GM21576 (cell line): Measurements from ENCODE around the gene NFKBIL1.
A peak's percentile ranks its signal among the peaks of the same experiment; 100 is the strongest.

ENCODE experiments used
- ATAC-seq: cut with Tn5 transposase; IDR thresholded peaks from one replicate; pipeline ENCODE4 v1.9.1; 2021; ENCODE audit warnings: mild to moderate bottlenecking, moderate library complexity; ENCODE audit not compliant: unreplicated experiment

Gene NFKBIL1

GRCh38 chr6:31559958-31560696 is 12.7 kb downstream of the NFKBIL1 start:
- peak; percentile 51 for ATAC-seq

- peak; percentile 6 for ATAC-seq
Observed at GRCh38 chr6:31560697-31561058, 13.3 kb downstream of the NFKBIL1 start.

DNA sequence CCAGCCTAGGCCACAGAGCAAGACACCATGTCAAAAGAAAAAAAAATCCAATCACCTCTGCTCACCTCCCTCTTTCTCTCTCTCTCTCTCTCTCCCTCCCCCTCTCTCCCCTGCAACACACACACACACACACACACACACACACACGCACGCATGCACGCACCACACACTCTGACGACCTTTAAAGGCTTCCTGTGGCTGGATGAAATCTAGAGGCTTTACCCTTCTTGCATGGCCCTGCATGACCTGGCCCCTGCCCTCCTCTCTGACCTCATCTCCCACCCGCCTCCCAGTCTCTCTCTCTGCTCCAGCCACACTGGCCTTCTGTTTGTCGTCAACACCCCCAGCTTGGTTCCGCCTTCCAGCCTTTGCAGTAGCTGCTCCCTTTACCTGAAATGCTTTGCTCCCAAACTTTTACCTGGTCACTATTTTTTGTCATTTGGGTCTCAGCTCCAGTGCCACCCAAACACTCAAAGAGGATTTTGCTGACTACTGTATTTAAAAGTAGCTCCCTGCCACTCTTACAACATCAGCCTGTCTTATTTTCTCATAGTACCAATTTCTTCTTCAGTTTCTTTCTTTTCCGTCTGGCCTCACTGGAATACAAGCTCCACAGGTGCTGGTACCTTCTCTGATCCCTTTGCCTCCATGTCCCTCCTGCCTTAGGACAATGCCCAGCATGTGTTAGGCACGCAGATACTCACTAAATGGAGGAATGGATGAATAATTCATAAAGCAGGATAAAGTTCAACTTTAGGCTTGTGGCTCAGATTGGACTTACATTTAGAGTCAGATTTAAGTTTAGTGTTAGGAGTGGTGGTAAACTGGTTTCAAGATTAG is 20.3 kb downstream of the NFKBIL1 start:
- no peak for ATAC-seq

DNA sequence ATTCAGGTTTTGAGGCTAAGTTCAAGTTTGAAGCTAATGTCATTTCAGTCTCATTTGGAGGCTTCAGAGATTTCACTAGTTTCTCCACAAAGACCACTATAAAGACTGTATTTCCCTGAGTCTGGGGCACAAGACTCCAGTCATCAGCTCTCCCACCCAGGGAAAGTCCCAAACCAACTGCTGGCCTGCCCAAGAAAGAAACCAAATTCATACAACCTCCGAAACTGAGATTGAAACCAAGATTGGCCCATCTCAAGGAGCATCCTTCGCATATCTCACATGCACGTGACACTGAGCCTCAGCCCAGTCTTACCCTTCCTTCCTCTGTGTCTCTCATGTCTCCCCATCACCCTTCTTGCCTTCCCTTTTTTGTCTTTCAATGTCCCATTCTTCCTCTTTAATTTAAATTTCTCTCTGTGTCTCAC is 21.1 kb downstream of the NFKBIL1 start:
- peak; percentile 68 for ATAC-seq

GRCh38 chr6:31569861-31570536 is 22.6 kb downstream of the NFKBIL1 start:
- no peak for ATAC-seq

GRCh38 chr6:31572041-31572911 is 24.9 kb downstream of the NFKBIL1 start, which contains the start of gene LTA:
LTA (plus strand) TSS chr6:31572289; CDS start chr6:31572743, 454 bp downstream.
- no peak for ATAC-seq

DNA sequence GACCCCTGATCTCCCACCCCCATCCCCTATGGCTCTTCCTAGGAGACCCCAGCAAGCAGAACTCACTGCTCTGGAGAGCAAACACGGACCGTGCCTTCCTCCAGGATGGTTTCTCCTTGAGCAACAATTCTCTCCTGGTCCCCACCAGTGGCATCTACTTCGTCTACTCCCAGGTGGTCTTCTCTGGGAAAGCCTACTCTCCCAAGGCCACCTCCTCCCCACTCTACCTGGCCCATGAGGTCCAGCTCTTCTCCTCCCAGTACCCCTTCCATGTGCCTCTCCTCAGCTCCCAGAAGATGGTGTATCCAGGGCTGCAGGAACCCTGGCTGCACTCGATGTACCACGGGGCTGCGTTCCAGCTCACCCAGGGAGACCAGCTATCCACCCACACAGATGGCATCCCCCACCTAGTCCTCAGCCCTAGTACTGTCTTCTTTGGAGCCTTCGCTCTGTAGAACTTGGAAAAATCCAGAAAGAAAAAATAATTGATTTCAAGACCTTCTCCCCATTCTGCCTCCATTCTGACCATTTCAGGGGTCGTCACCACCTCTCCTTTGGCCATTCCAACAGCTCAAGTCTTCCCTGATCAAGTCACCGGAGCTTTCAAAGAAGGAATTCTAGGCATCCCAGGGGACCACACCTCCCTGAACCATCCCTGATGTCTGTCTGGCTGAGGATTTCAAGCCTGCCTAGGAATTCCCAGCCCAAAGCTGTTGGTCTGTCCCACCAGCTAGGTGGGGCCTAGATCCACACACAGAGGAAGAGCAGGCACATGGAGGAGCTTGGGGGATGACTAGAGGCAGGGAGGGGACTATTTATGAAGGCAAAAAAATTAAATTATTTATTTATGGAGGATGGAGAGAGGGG is 26.1 kb downstream of the NFKBIL1 start:
- no peak for ATAC-seq

DNA sequence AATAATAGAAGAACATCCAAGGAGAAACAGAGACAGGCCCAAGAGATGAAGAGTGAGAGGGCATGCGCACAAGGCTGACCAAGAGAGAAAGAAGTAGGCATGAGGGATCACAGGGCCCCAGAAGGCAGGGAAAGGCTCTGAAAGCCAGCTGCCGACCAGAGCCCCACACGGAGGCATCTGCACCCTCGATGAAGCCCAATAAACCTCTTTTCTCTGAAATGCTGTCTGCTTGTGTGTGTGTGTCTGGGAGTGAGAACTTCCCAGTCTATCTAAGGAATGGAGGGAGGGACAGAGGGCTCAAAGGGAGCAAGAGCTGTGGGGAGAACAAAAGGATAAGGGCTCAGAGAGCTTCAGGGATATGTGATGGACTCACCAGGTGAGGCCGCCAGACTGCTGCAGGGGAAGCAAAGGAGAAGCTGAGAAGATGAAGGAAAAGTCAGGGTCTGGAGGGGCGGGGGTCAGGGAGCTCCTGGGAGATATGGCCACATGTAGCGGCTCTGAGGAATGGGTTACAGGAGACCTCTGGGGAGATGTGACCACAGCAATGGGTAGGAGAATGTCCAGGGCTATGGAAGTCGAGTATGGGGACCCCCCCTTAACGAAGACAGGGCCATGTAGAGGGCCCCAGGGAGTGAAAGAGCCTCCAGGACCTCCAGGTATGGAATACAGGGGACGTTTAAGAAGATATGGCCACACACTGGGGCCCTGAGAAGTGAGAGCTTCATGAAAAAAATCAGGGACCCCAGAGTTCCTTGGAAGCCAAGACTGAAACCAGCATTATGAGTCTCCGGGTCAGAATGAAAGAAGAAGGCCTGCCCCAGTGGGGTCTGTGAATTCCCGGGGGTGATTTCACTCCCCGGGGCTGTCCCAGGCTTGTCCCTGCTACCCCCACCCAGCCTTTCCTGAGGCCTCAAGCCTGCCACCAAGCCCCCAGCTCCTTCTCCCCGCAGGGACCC is 27.0 kb downstream of the NFKBIL1 start:
- ATAC-seq = no peak

DNA sequence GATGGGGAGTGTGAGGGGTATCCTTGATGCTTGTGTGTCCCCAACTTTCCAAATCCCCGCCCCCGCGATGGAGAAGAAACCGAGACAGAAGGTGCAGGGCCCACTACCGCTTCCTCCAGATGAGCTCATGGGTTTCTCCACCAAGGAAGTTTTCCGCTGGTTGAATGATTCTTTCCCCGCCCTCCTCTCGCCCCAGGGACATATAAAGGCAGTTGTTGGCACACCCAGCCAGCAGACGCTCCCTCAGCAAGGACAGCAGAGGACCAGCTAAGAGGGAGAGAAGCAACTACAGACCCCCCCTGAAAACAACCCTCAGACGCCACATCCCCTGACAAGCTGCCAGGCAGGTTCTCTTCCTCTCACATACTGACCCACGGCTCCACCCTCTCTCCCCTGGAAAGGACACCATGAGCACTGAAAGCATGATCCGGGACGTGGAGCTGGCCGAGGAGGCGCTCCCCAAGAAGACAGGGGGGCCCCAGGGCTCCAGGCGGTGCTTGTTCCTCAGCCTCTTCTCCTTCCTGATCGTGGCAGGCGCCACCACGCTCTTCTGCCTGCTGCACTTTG is 28.0 kb downstream of the NFKBIL1 start, which contains the start of gene TNF:
TSS of gene TNF (plus strand) at position 231 of the 567 bp plus-strand sequence. CDS start at position 408, 177 bp downstream.
- ATAC-seq = no peak

DNA sequence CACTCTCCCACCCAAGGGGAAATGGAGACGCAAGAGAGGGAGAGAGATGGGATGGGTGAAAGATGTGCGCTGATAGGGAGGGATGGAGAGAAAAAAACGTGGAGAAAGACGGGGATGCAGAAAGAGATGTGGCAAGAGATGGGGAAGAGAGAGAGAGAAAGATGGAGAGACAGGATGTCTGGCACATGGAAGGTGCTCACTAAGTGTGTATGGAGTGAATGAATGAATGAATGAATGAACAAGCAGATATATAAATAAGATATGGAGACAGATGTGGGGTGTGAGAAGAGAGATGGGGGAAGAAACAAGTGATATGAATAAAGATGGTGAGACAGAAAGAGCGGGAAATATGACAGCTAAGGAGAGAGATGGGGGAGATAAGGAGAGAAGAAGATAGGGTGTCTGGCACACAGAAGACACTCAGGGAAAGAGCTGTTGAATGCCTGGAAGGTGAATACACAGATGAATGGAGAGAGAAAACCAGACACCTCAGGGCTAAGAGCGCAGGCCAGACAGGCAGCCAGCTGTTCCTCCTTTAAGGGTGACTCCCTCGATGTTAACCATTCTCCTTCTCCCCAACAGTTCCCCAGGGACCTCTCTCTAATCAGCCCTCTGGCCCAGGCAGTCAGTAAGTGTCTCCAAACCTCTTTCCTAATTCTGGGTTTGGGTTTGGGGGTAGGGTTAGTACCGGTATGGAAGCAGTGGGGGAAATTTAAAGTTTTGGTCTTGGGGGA is 28.7 kb downstream of the NFKBIL1 start:
- ATAC-seq = no peak

DNA sequence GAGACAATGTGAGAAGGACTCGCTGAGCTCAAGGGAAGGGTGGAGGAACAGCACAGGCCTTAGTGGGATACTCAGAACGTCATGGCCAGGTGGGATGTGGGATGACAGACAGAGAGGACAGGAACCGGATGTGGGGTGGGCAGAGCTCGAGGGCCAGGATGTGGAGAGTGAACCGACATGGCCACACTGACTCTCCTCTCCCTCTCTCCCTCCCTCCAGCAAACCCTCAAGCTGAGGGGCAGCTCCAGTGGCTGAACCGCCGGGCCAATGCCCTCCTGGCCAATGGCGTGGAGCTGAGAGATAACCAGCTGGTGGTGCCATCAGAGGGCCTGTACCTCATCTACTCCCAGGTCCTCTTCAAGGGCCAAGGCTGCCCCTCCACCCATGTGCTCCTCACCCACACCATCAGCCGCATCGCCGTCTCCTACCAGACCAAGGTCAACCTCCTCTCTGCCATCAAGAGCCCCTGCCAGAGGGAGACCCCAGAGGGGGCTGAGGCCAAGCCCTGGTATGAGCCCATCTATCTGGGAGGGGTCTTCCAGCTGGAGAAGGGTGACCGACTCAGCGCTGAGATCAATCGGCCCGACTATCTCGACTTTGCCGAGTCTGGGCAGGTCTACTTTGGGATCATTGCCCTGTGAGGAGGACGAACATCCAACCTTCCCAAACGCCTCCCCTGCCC is 29.6 kb downstream of the NFKBIL1 start:
- no peak for ATAC-seq

GRCh38 chr6:31577579-31577966 is 30.2 kb downstream of the NFKBIL1 start:
- ATAC-seq = no peak

- ATAC-seq = no peak
Observed at GRCh38 chr6:31578184-31579118, 31.0 kb downstream of the NFKBIL1 start.

- ATAC-seq = no peak
Observed at GRCh38 chr6:31579119-31579505, 31.7 kb downstream of the NFKBIL1 start.

DNA sequence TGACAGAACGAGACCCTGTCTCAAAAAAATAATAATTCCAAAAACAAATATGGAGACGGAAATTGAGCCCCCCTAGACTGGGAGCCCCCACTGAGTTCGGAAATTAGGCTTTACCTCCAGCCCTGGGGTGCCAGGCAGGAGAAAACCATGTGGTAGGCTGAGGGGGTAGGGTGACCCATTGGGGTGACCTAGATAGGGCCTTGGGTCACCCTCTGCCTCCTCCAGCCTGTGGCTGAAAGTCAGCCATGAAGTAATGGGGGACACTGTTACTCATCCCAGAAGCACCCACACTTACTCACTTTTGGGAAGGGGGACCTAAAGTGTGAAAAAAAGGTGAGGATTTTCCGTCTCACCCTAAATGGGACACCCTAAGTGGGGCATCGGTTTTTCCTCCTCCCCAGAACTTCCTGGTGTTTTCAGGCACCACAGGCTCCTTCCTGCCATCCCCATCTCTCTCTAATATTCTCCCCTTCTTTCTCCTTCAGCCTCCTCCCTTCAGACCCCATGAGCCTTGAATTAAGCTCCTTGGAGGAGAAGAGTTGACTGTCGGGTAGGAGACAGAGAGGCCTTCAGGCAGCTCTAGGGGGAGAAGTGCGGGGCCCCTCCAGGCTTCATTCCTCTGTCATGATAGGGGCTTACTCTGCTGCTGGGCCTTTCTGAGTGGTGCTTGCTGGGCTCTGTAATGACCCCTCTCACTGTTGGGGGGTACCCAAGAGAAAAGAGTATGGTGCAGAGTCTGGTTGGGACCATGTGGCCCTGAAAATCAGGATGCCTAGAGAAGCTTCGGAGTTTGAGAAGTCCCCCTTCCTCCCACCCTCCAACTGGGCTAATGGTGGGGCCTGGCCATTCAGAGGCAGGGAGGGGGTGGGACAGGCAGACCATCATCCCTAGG is 32.4 kb downstream of the NFKBIL1 start:
- ATAC-seq = no peak
